Cardiac fibroblast (primary cell): ENCODE measurements around the gene TPRN.
A peak's percentile ranks its signal among the peaks of the same experiment; 100 is the strongest.

Source experiments
- DNase-seq, 2 donors: peaks; one replicate each; pipeline versions ENCODE4 v3.0.0 to v3.0.0-alpha.2; 2010; ENCODE audit warnings: low read depth in 2 of 2
- H3K4me3 ChIP-seq, 2 donors: replicated peaks in 1 of 2; 1 replicate in 1 of 2; 2 replicates in 1 of 2; pipeline ENCODE4 v1.5.1; 2011; ENCODE audit warnings: low read depth in 2 of 2, low read length in 2 of 2, mild to moderate bottlenecking in 2 of 2, moderate library complexity in 1 of 2
- CTCF ChIP-seq: IDR thresholded peaks from one replicate; pipeline ENCODE4 v1.5.1; 2011; ENCODE audit warnings: low read depth, mild to moderate bottlenecking, low read length, inconsistent platforms

Gene TPRN

GRCh38 chr9:137160716-137161557 lies 39.6 kb downstream of the TPRN start:
- DNase-seq, result no peak
- H3K4me3 ChIP-seq, result no peak overlapping the region
- no peak for TF ChIP-seq CTCF

- no peak for DNase-seq
- H3K4me3 ChIP-seq, result no peak overlapping the region
- no peak for TF ChIP-seq CTCF
Observed at GRCh38 chr9:137160054-137160425, 40.5 kb downstream of the TPRN start.

GRCh38 chr9:137159105-137160053 lies 41.2 kb downstream of the TPRN start:
- no peak for TF ChIP-seq CTCF
- no peak for DNase-seq
- no peak overlapping the region for H3K4me3 ChIP-seq

- no peak overlapping the region for H3K4me3 ChIP-seq
- TF ChIP-seq CTCF, result no peak
- DNase-seq, result no peak
Observed at GRCh38 chr9:137158625-137159024, 41.9 kb downstream of the TPRN start.

- no peak overlapping the region for H3K4me3 ChIP-seq
- no peak for DNase-seq
- TF ChIP-seq CTCF, result no peak
Observed at GRCh38 chr9:137157618-137158415, 42.7 kb downstream of the TPRN start.

- DNase-seq, result peak; percentile 53 to 58
- peak overlapping the region; percentile 25 to 39 for H3K4me3 ChIP-seq
Observed at GRCh38 chr9:137156567-137157375, 43.8 kb downstream of the TPRN start.

More at GRCh38 chr9:137156567-137157375, 43.8 kb downstream of the TPRN start:
- TF ChIP-seq CTCF, result no peak
